Ascending aorta (tissue), 2 donors: ENCODE data around the gene VASN. TPM values are rescaled to one million over a fixed set of nuclear protein-coding genes. Genes with fewer than 3 reads are reported as not detected.
"Not testable (repeated sequence)": the region's sequence is repeated elsewhere in the genome, so short reads cannot be mapped to it uniquely, and the experiment has no call there.

Experiments
- DNase-seq, 2 donors: peaks; one replicate each; pipeline ENCODE4 v3.0.0-alpha.2; 2019; ENCODE audit warnings: low spot score in 2 of 2
- H3K27ac ChIP-seq, 2 donors: fragments of 200-600 bp; sonication (generic); one replicate each; pipeline ENCODE4 v1.5.1; 2016 to 2017; ENCODE audit warnings: mild to moderate bottlenecking in 1 of 2
- H3K27me3 ChIP-seq: fragments of 200-600 bp; sonication (generic); one replicate; pipeline ENCODE4 v1.5.1; 2017
- H3K36me3 ChIP-seq, 2 donors: fragments of 200-600 bp; sonication (generic); one replicate each; pipeline ENCODE4 v1.5.1; 2016
- H3K4me1 ChIP-seq, 2 donors: fragments of 200-600 bp; sonication (generic); one replicate each; pipeline ENCODE4 v1.5.1; 2016 to 2017; ENCODE audit warnings: mild to moderate bottlenecking in 1 of 2
- H3K4me3 ChIP-seq, 2 donors: fragments of 200-600 bp; sonication (generic); one replicate each; pipeline ENCODE4 v1.5.1; 2016 to 2017; ENCODE audit warnings: mild to moderate bottlenecking in 1 of 2
- H3K9me3 ChIP-seq, 2 donors: fragments of 200-600 bp; sonication (generic); one replicate each; pipeline ENCODE4 v1.5.1; 2016
- intact Hi-C: fragments of 100-400 bp; cut with DNase I; formaldehyde crosslinking; loops from one replicate; pipeline ENCODE4 v1.15.1; 2023
- total RNA-seq: library from RNA; depleted of rRNA; stranded (reverse); fragments of >200 nt; gene quantifications from one replicate; pipeline ENCODE4 v1.1.0, GENCODE V29; 2016
- TF ChIP-seq, protein P1 (sequence below), 3 experiments: fragments of 200-600 bp in 2 of 3; fragments of 450-650 bp in 1 of 3; sonication (generic) in 2 of 3; IDR thresholded peaks; one replicate each; pipeline ENCODE4 v1.5.1; 2016 to 2019; ENCODE audit warnings: antibody characterized with exemption in 3 of 3, mild to moderate bottlenecking in 1 of 3, moderate library complexity in 1 of 3

The VASN gene
- total RNA-seq, 1 donor from 2014 or later = 218 TPM

- H3K27ac ChIP-seq = peak overlapping the region; percentile 93 to 94
- TF ChIP-seq, protein P1, sequence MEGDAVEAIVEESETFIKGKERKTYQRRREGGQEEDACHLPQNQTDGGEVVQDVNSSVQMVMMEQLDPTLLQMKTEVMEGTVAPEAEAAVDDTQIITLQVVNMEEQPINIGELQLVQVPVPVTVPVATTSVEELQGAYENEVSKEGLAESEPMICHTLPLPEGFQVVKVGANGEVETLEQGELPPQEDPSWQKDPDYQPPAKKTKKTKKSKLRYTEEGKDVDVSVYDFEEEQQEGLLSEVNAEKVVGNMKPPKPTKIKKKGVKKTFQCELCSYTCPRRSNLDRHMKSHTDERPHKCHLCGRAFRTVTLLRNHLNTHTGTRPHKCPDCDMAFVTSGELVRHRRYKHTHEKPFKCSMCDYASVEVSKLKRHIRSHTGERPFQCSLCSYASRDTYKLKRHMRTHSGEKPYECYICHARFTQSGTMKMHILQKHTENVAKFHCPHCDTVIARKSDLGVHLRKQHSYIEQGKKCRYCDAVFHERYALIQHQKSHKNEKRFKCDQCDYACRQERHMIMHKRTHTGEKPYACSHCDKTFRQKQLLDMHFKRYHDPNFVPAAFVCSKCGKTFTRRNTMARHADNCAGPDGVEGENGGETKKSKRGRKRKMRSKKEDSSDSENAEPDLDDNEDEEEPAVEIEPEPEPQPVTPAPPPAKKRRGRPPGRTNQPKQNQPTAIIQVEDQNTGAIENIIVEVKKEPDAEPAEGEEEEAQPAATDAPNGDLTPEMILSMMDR (IDR thresholded peaks at IDR 0.05) = no peak
Measured at GRCh38 chr16:4328782-4329775, 42.6 kb upstream of the VASN start.

GRCh38 chr16:4330277-4330874 is 41.3 kb upstream of the VASN start:
- no peaks in the 10 kb centered on the region for H3K27me3 ChIP-seq
- DNase-seq = peak in 1 of 2 donors; percentile 91
- no peak overlapping the region for H3K4me3 ChIP-seq
- TF ChIP-seq, protein P1 (IDR thresholded peaks at IDR 0.05) = peak; percentile 89 to 97 (median 95)
- peak overlapping the region; percentile 21 to 94 for H3K27ac ChIP-seq
- intact Hi-C loops = loop anchor here (1.0 to 2.0 kb wide), 3 partner anchors 42 to 130 kb away; no protein-coding TSS in a partner anchor
- H3K4me1 ChIP-seq = peaks cover 27 to 39% of the 10 kb centered on the region in 2 donors
- no peaks in the 10 kb centered on the region for H3K9me3 ChIP-seq
- H3K36me3 ChIP-seq = peaks cover 28 to 29% of the 10 kb centered on the region in 2 donors

More at GRCh38 chr16:4328782-4329775, 42.6 kb upstream of the VASN start:
- Histone ChIP-seq H3K4me1 (peaks cover 40 to 51% of the 10 kb centered on the region in 2 donors), H3K27me3 (no peaks in the 10 kb centered on the region), H3K9me3 (no peaks in the 10 kb centered on the region), H3K4me3 (peak overlapping the region; percentile 53 to 61), H3K36me3 (peaks cover 17 to 18% of the 10 kb centered on the region in 2 donors)
- intact Hi-C loops = loop anchor here (10.0 kb wide), 1 partner anchor 384 kb away; no protein-coding TSS in a partner anchor
- DNase-seq = no peak

DNA sequence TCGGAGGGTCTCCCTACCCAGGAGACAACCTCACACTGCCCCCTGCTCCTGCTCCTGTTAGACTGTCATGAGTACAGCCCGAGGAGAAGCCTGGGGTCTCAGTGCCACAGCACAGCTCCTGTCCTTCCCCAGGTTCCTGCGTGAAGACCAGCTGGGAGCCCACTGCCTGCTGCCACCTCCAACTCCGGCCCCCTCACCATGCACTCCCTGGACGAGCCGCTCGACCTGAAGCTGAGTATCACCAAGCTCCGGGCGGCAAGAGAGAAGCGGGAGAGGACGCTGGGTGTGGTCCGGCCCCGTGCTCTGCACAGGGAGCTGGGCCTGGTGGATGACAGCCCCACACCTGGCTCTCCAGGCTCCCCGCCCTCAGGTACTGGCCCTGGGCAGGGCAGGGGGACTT is 39.6 kb upstream of the VASN start:
- no peak overlapping the region for H3K4me3 ChIP-seq
- intact Hi-C loops = no loop called here
- TF ChIP-seq, protein P1 (IDR thresholded peaks at IDR 0.05) = no peak
- H3K36me3 ChIP-seq = peaks cover 45% of the 10 kb centered on the region in 2 donors
- no peak for DNase-seq
- peaks cover 23 to 34% of the 10 kb centered on the region in 2 donors for H3K4me1 ChIP-seq
- no peaks in the 10 kb centered on the region for H3K27me3 ChIP-seq
- no peak overlapping the region for H3K27ac ChIP-seq
- no peaks in the 10 kb centered on the region for H3K9me3 ChIP-seq

GRCh38 chr16:4332623-4333307 is 38.9 kb upstream of the VASN start:
- Histone ChIP-seq H3K27ac (no peak overlapping the region), H3K27me3 (no peaks in the 10 kb centered on the region), H3K4me3 (no peak overlapping the region), H3K36me3 (peaks cover 51 to 52% of the 10 kb centered on the region in 2 donors), H3K4me1 (peaks cover 16 to 28% of the 10 kb centered on the region in 2 donors), H3K9me3 (no peaks in the 10 kb centered on the region)
- no peak for DNase-seq
- TF ChIP-seq, protein P1 (IDR thresholded peaks at IDR 0.05) = no peak
- intact Hi-C loops = no loop called here

- intact Hi-C loops = no loop called here
- TF ChIP-seq, protein P1 (IDR thresholded peaks at IDR 0.05) = no peak
- no peaks in the 10 kb centered on the region for H3K9me3 ChIP-seq
- peaks cover 11 to 22% of the 10 kb centered on the region in 2 donors for H3K4me1 ChIP-seq
- no peak for DNase-seq
- no peak overlapping the region for H3K4me3 ChIP-seq
- peaks cover 53 to 57% of the 10 kb centered on the region in 2 donors for H3K36me3 ChIP-seq
- H3K27ac ChIP-seq = no peak overlapping the region
- H3K27me3 ChIP-seq = no peaks in the 10 kb centered on the region
Measured at GRCh38 chr16:4333308-4333638, 38.4 kb upstream of the VASN start.

- peaks cover 6 to 18% of the 10 kb centered on the region in 2 donors for H3K4me1 ChIP-seq
- H3K27me3 ChIP-seq, intact Hi-C loops, H3K27ac ChIP-seq, H3K4me3 ChIP-seq, H3K9me3 ChIP-seq, DNase-seq: not testable (repeated sequence)
- peaks cover 53 to 61% of the 10 kb centered on the region in 2 donors for H3K36me3 ChIP-seq
Measured at GRCh38 chr16:4333714-4334113, 37.9 kb upstream of the VASN start.
